Loucy (cell line): Measurements from ENCODE around the gene MGMT.

Source experiments
- EZH2phosphoT487 ChIP-seq: fragments of 200-600 bp; IDR thresholded peaks from 2 replicates; pipeline ENCODE4 v1.6.1; 2018; ENCODE audit warnings: antibody characterized with exemption, mild to moderate bottlenecking, moderate library complexity, borderline replicate concordance
- TF ChIP-seq, protein P1 (sequence below): fragments of 200-600 bp; sonication (generic); conservative IDR thresholded peaks from 2 replicates; pipeline ENCODE4 v1.5.1; 2014; ENCODE audit warnings: mild to moderate bottlenecking, antibody characterized with exemption, low read length

- TF ChIP-seq, protein P1, sequence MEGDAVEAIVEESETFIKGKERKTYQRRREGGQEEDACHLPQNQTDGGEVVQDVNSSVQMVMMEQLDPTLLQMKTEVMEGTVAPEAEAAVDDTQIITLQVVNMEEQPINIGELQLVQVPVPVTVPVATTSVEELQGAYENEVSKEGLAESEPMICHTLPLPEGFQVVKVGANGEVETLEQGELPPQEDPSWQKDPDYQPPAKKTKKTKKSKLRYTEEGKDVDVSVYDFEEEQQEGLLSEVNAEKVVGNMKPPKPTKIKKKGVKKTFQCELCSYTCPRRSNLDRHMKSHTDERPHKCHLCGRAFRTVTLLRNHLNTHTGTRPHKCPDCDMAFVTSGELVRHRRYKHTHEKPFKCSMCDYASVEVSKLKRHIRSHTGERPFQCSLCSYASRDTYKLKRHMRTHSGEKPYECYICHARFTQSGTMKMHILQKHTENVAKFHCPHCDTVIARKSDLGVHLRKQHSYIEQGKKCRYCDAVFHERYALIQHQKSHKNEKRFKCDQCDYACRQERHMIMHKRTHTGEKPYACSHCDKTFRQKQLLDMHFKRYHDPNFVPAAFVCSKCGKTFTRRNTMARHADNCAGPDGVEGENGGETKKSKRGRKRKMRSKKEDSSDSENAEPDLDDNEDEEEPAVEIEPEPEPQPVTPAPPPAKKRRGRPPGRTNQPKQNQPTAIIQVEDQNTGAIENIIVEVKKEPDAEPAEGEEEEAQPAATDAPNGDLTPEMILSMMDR: no peak
- no peak for TF ChIP-seq EZH2phosphoT487
Observed at GRCh38 chr10:129760003-129760315, 292.9 kb downstream of the MGMT start.
